ENCODE results near the gene COA5. TPM values are rescaled to one million over a fixed set of nuclear protein-coding genes. Genes with fewer than 3 reads are reported as not detected.

COA5 gene
- polyA plus RNA-seq, 2 of the 4 experiments (the other 2 are of a cell fraction), result 32.7 to 43.3 TPM

- ChIA-PET CTCF (interaction anchor here (1.2 to 1.9 kb wide), 4 partner anchors 19 to 194 kb away, joined by 3 to 7 read pairs (median 4); no protein-coding TSS in a partner anchor), POLR2A (no interaction called here)
- Histone ChIP-seq H3K4me1 (peaks cover 20% of the 10 kb centered on the region), H3K4me2 (peak overlapping the region; percentile 97), H3K9me3 (no peaks in the 10 kb centered on the region), H3K27ac (no peak overlapping the region), H3K4me3 (no peak overlapping the region)
- 93% methylated on average over 7 of the region's 7 CpGs for WGBS (ENCODE audit: missing lambda C conversion rate)
- no peak for TF ChIP-seq NPAS2 (CRISPR knock-in tag; IDR thresholded peaks at IDR 0.05; ENCODE audit: borderline replicate concordance)
- TF ChIP-seq MAZ (IDR thresholded peaks at IDR 0.05; ENCODE audit: borderline replicate concordance, low read depth, low read length), result no peak
- no peak for TF ChIP-seq HOXB5 (CRISPR knock-in tag; IDR thresholded peaks at IDR 0.05)
- no peak for TF ChIP-seq RAD21 (conservative IDR thresholded peaks at IDR 0.05 in 1 of 2, IDR thresholded peaks at IDR 0.05 in 1 of 2)
- no peak for TF ChIP-seq NFE2L2 (conservative IDR thresholded peaks at IDR 0.05; ENCODE audit: low read length)
- TF ChIP-seq REST (IDR thresholded peaks at IDR 0.05), result no peak
- no peak for TF ChIP-seq ZC3H11A (IDR thresholded peaks at IDR 0.05)
- no peak for TF ChIP-seq NR3C1 (IDR thresholded peaks at IDR 0.05)
- TF ChIP-seq RARB (CRISPR knock-in tag; IDR thresholded peaks at IDR 0.05), result no peak
- TF ChIP-seq CTCF (IDR thresholded peaks at IDR 0.05), result no peak
- no peak for TF ChIP-seq EP300 (IDR thresholded peaks at IDR 0.05)
- no peak for TF ChIP-seq PBX3 (IDR thresholded peaks at IDR 0.05)
- no peak for TF ChIP-seq JUN (IDR thresholded peaks at IDR 0.05)
- no peak for TF ChIP-seq POLR2A (IDR thresholded peaks at IDR 0.05; ENCODE audit: low read length)
- no peak for TF ChIP-seq E2F6 (IDR thresholded peaks at IDR 0.05; ENCODE audit: borderline replicate concordance, low read depth)
- no peak for TF ChIP-seq HMGXB4 (CRISPR knock-in tag; IDR thresholded peaks at IDR 0.05; ENCODE audit: borderline replicate concordance)
- no peak for DNase-seq (ENCODE audit: low read depth in 1 of 2, low spot score in 1 of 2)
- FAIRE-seq, result no peak
- ATAC-seq, result no peak
Observed at GRCh38 chr2:98606431-98606830, 1.9 kb downstream of the COA5 start.

- FAIRE-seq, result no peak
- TF ChIP-seq PHF8 (IDR thresholded peaks at IDR 0.05; ENCODE audit: borderline replicate concordance, low read depth) (no peak), POLR2AphosphoS2 (conservative IDR thresholded peaks at IDR 0.05; ENCODE audit: low read length) (no peak), EP300 (IDR thresholded peaks at IDR 0.05) (no peak), NR3C1 (IDR thresholded peaks at IDR 0.05) (no peak), HOXB5 (CRISPR knock-in tag; IDR thresholded peaks at IDR 0.05) (no peak), TFCP2L1 (CRISPR knock-in tag; IDR thresholded peaks at IDR 0.05) (no peak), RCOR1 (IDR thresholded peaks at IDR 0.05; ENCODE audit: low read depth, low read length) (no peak), ESRRA (IDR thresholded peaks at IDR 0.05; ENCODE audit: borderline replicate concordance, low read length) (no peak)
- no peak for ATAC-seq
- H3K4me1 ChIP-seq, result peaks cover 17% of the 10 kb centered on the region
- H3K9me3 ChIP-seq, result no peaks in the 10 kb centered on the region
- POLR2A ChIA-PET, result no interaction called here
- H3K4me3 ChIP-seq, result no peak overlapping the region
- DNase-seq (ENCODE audit: low read depth in 1 of 2, low spot score in 1 of 2), result no peak
- no peak overlapping the region for H3K4me2 ChIP-seq
- CTCF ChIA-PET, result interaction anchor here (1.1 kb wide), 1 partner anchor 954 kb away, joined by 3 read pairs; no protein-coding TSS in a partner anchor
- no peak overlapping the region for H3K27ac ChIP-seq
- 68% methylated on average over 3 of the region's 3 CpGs for WGBS (ENCODE audit: missing lambda C conversion rate)
Observed at GRCh38 chr2:98605076-98605475, 3.2 kb downstream of the COA5 start.
